UCSD-AML1 (cell line): ENCODE results near the gene ZBTB20.
"Not testable (repeated sequence)": the region's sequence is repeated elsewhere in the genome, so short reads cannot be mapped to it uniquely, and the experiment has no call there.

Experiments
- DNase-seq: peaks from one replicate; lab custom pipeline; 2025; ENCODE audit not compliant: unreplicated experiment; lab: John Stamatoyannopoulos, UW

Gene ZBTB20

DNA sequence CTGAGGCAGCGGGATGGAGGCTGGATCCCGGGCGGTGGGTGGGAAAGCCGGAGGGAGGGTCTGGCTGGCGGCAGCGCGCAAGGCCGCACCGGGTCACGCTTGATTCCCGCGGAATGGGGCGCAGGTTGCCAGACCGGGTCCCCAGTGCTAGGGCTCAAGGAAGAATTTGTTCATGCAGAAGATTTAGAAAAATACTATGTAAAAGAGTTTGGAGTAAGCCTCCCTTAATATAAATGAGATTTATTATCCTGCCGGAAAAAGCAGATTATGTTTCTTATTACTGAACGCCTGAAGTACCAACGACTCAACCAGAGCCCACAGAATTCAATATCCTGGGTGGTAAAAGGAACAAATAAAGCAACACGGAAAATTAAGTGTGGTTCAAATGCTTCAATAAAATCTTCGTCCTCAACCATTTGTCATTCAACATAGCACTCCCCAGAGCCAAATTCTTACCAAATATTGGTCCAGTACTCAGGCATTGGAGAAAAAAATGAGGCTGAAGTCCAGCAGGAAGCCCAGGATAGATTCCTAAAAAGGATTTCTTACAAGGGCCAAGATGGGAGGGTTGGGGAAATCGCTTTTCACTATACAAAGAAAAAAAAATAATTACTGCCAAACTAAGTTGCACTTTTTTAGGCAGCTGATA is 1.2 kb upstream of the ZBTB20 start:
- DNase-seq = no peak

DNA sequence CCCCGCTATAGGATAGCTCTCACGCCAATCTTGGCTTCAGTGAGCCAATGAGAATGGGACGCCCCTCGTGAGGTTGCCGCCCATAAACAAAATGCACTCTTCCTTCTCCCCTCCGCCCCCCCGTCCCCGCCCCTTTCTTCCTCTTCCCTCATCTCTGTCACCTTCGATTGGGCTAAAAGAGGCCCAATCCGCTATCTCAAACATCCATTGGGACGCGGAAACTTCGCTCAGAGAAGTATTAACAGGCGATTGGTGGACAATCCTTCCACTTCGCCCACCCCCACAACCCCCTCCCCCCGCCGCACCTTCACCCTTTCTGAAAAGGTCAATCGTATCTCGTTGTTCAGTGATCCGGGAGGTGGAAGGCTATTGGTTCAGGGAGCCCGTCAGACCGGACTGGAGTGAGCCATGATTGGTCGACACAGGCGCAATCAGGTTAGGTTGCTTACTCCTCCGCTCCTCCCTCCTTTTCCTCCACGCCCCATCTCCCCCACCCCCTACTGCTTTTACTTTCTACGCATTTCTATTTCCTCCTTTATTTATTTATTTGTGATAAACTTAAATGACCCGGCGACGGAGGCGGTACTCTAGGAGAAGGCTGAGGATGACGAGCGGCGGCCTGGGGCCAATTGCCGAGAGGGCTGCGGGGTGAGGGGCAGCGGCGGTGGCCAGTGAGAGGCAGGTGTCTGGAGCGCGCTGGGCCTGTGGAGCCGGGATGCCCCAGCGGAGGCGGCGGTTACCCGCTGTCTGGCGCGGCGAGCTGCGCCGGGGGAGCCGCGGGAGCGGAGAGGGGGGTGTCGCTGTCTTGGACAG is 447 bp upstream of the ZBTB20 start:
- peak; percentile 98 for DNase-seq

GRCh38 chr3:115146032-115146417 is 1.1 kb downstream of the ZBTB20 start:
- DNase-seq = peak; percentile 9

GRCh38 chr3:115141033-115141757 is 5.9 kb downstream of the ZBTB20 start:
- no peak for DNase-seq

DNA sequence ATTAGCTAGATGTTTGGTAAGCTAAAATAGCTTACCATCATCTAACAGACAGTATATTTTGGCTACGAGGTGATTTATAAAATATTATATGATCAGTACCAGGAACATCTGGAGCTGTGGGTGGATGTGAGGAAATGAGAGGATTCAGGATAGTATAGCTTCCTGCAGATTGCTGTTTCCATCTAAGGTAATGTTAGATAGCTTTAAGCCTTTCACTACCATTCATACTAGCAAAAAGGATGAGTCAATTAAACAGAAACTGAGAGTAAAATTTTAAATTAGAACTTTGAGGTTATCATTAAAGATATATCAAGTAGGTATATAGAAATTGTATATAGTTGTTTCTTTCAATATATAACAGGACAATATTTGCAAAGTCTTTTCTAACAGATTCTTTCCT is 8.0 kb downstream of the ZBTB20 start:
- no peak for DNase-seq

GRCh38 chr3:115134648-115135347 is 12.3 kb downstream of the ZBTB20 start:
- DNase-seq = no peak

- DNase-seq = no peak
Measured at GRCh38 chr3:115127208-115127607, 19.9 kb downstream of the ZBTB20 start.

DNA sequence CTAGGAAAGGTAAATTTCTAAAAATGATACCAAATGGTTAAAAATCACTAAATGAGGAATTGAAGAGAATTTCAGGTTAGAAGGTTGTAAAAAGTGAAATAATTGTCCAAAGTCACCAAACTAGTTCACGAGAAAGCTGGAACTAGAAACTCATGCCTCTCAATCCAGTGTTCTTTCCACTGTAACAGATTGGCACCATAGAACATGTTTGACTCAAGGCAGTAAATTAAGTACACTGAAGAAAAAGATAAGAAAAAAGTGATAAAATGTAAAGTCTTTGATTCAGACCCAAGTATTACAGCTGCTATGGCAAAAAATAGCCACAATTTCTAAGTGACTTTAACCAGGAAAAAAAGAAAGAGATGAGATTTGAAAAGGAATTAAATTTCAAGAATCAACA is 26.5 kb downstream of the ZBTB20 start:
- no peak for DNase-seq

DNA sequence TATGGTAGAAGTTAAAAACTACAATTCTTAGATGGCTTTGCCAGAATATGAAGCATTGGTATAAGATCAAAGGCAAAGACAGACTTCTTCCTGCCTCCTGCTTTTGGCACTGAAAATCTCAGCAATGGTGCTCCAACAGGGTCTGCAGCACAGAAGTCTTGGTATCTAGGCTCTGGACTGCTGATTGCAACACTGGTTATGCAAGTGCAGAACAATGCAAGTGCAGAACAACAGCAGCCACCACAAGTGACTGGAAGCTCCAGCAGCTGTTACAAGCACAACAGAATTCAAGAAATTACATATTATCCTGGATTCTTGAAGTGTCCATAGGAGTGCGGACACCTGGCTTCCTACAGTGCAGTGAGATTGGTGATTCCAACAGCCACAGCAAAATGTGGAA is 33.7 kb downstream of the ZBTB20 start:
- no peak for DNase-seq

GRCh38 chr3:115111632-115112031 is 35.5 kb downstream of the ZBTB20 start:
- DNase-seq = no peak

DNA sequence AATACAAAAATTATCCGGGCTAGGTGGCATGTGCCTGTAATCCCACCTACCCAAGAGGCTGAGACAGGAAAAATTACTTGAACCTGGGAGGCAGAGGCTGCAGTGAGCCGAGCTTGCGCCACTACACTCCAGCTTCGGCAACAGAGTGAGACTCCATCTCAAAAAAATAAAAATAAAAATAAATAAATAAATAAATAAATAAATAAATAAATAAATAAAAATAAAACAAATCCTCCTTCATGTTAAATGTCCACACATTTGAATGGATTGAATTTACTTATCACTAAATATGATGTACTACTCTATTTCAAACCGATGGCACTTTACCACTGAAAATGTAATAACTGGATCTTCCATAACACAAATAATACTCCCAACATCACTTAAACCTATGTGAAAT is 36.3 kb downstream of the ZBTB20 start:
- no peak for DNase-seq

GRCh38 chr3:115110066-115110465 is 37.0 kb downstream of the ZBTB20 start:
- not testable (repeated sequence) for DNase-seq

- no peak for DNase-seq
Measured at GRCh38 chr3:115108614-115109013, 38.5 kb downstream of the ZBTB20 start.

- no peak for DNase-seq
Measured at GRCh38 chr3:115102046-115102445, 45.0 kb downstream of the ZBTB20 start.

DNA sequence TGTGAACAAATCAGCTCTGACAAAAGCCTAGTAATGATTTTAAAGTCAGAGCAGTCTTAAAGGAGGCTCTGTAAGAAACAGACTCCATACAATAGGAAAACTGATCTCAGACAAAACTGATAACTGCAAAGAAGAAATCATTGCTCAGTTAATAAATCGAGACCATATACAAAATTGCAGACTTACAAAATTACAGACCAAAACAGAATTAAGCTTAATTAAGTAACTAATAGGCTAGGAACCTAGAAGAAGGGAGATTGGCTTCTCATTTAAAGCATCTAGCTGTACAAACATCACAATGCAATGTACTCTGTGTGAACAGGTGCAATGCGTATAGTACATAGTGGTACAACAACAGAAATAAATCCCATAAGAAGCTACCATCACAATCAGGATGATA is 46.3 kb downstream of the ZBTB20 start:
- DNase-seq = no peak

- no peak for DNase-seq
Measured at GRCh38 chr3:115099986-115100571, 47.0 kb downstream of the ZBTB20 start.

DNA sequence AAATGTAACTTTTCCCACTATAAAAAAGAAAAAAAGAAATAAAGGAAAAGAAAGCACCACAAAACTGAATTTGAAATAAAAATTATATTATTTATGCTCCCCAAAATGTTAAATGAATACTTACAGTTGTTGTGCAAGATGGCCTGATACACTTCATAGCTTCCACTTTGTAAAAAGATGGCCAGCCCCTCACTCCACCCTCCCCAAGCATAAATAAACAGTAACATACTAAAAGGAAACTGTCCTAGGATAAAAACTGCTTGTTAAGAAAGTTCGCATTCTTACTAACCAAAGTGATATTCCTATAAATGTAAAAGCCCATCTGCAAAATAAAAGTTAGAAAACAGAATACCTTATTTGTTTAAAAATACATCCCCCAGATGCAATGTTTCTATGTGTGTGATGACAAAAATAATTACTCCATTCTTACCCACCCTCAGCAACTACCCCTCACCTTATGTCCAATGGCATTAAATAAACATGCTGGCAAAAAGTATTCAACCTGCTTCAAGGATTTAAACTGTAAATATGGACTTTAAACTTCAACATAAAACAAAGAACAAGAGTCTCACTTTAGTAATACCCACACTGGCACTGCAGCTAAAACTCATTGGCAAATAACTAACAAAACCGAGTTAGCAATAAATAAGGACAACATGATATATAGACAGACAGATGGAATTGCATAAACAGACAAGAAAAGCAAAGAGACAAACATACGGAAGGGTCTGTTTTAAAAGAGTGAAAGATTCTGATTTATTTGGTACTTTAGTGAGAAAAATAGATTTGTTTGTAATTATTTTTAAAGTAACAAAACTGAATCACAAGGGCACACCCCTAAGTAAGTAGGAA is 47.7 kb downstream of the ZBTB20 start:
- no peak for DNase-seq

DNA sequence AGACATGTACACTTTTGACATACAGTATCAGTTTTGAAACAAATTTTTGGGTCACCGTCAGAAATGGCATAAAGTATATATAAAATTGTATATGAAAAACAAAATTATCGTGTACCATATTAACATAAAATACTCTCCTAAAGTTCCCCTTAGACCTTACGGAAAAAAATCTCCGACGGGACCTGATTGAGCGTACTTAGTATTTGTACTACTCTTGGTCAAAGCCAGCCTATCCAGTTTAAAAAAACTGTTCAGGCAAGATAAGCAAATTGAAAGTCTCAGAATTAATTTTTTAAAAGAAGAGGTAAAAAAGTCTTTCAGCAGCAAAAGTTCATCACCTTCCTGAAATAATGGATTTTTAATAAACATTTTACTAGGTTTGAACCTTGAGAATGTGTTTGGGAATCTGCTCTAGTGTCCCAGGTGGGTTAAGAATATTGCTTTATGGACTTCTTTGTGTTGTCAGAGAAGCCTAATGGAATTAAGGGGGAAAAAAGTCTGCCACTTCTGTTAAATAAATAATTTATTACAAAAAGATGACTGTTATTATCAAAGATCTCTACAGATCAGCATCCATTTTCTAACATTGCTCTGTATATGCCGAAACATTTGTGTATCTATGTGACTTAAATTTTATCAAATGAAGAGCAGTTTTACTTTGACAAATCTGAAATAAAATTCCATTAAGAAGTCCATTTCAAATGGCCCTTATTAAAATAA is 48.6 kb downstream of the ZBTB20 start:
- DNase-seq = no peak

DNA sequence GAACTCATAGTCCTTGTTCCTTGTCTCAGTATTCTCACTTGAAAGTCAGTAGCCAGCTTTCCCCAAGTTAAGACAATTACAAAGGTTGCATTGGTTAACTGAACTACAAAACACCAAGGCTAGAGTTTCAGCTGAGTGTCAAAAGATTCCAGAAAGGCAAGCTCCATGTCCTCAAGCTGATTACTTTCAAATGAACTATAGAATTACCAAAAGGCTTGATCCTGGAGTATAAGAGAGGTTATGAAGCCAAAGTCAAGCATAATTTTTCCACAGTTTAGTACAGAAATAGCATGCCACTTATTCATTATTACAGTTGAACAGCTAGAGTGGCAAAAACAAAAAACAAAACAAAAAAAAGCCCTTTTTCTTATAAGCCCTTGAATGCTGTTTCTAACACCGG is 51.9 kb downstream of the ZBTB20 start:
- DNase-seq = no peak
